Measurements from ENCODE around the gene RTN4RL1. TPM values are rescaled to one million over a fixed set of nuclear protein-coding genes. Genes with fewer than 3 reads are reported as not detected.

Gene RTN4RL1
- total RNA-seq, 1 donor, result 1.1 TPM

DNA sequence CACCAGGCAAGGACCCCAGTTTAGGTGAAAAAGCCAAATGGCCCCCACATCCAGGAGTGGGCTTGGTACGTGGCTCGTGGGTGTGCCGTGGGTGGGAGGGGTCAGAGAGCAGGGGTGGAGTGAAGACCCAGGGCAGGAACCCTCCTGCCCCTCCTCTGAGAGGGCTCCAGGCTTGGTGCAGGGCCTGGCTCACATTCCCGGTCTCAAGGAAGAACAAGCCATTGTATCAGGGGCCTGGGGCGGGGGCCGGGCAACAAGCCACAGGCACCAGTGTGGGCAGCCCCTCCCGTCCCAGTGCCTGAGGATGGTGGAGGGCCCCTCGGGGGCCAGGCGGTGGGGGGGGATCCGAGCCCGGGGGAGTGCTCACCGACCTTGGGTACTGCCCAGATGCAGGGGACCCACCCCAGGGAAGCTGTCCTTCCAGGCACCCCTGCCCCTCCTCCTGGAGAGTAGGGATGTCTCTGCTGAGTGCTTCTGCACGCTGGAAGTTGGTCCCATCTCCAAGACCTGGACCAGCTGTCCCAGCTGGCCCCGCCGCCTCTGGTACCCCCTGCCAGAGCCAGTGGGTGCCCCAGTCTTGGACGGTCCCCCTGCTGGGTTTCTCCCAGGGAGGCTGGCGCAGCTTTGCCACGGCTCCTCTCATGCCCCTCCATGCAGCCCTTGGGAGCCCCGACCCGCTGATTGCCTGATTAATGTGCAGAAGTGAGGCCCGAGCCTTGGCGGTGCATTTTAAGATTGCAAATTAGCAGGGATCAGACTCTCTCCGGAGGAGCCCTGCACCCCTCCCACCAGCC, 83.7 kb downstream of the RTN4RL1 start:
- no peak overlapping the region for H3K4me2 ChIP-seq (ENCODE audit: insufficient read depth, low read length)
- H3K4me3 ChIP-seq (ENCODE audit: insufficient read depth, low read length), result no peak overlapping the region
- H3K27me3 ChIP-seq (ENCODE audit: insufficient read depth, low read length), result no peaks in the 10 kb centered on the region
- TF ChIP-seq, protein P1, sequence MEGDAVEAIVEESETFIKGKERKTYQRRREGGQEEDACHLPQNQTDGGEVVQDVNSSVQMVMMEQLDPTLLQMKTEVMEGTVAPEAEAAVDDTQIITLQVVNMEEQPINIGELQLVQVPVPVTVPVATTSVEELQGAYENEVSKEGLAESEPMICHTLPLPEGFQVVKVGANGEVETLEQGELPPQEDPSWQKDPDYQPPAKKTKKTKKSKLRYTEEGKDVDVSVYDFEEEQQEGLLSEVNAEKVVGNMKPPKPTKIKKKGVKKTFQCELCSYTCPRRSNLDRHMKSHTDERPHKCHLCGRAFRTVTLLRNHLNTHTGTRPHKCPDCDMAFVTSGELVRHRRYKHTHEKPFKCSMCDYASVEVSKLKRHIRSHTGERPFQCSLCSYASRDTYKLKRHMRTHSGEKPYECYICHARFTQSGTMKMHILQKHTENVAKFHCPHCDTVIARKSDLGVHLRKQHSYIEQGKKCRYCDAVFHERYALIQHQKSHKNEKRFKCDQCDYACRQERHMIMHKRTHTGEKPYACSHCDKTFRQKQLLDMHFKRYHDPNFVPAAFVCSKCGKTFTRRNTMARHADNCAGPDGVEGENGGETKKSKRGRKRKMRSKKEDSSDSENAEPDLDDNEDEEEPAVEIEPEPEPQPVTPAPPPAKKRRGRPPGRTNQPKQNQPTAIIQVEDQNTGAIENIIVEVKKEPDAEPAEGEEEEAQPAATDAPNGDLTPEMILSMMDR (IDR thresholded peaks at IDR 0.05; ENCODE audit: extremely low read depth, low read depth, low read length), result no peak
- H3K79me2 ChIP-seq (ENCODE audit: insufficient read depth, low read length), result no peaks in the 10 kb centered on the region
- no peaks in the 10 kb centered on the region for H3K9me3 ChIP-seq (ENCODE audit: low read depth, low read length)
- H2AFZ ChIP-seq (ENCODE audit: low read length), result no peak overlapping the region
- no peaks in the 10 kb centered on the region for H4K20me1 ChIP-seq (ENCODE audit: insufficient read depth, low read length)
- no peaks in the 10 kb centered on the region for H3K36me3 ChIP-seq (ENCODE audit: insufficient read depth, low read length)
- DNase-seq (ENCODE audit: insufficient read length, low spot score, missing footprints), result peak; percentile 82
- H3K27ac ChIP-seq (ENCODE audit: low read depth, low read length), result no peak overlapping the region
- no peaks in the 10 kb centered on the region for H3K4me1 ChIP-seq (ENCODE audit: insufficient read depth, low read length)

DNA sequence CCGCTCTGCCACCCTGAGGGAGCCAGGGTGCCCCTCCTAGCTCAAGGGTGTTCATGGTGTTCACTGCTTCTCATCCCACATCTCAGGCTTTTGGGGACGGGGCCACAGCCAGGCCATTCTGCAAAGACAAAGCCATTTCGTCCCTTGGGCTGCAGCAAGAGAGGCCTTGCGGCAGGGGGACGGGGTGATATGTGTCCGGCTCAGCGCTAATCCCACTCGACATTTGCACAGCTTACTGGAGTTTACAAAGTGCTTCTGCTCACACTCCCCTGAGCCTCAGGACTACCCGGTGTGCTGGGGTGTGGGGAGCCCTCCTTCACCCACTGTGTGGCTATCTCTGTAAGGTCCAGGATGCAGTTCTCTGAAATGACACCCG, 84.3 kb downstream of the RTN4RL1 start:
- no peak overlapping the region for H3K4me2 ChIP-seq (ENCODE audit: insufficient read depth, low read length)
- H3K9me3 ChIP-seq (ENCODE audit: low read depth, low read length), result no peaks in the 10 kb centered on the region
- H3K79me2 ChIP-seq (ENCODE audit: insufficient read depth, low read length), result no peaks in the 10 kb centered on the region
- no peak overlapping the region for H3K27ac ChIP-seq (ENCODE audit: low read depth, low read length)
- DNase-seq (ENCODE audit: insufficient read length, low spot score, missing footprints), result peak; percentile 80
- no peak overlapping the region for H3K4me3 ChIP-seq (ENCODE audit: insufficient read depth, low read length)
- H2AFZ ChIP-seq (ENCODE audit: low read length), result no peak overlapping the region
- TF ChIP-seq, protein P1 (IDR thresholded peaks at IDR 0.05; ENCODE audit: extremely low read depth, low read depth, low read length), result no peak
- H3K27me3 ChIP-seq (ENCODE audit: insufficient read depth, low read length), result no peaks in the 10 kb centered on the region
- H3K4me1 ChIP-seq (ENCODE audit: insufficient read depth, low read length), result no peaks in the 10 kb centered on the region
- H4K20me1 ChIP-seq (ENCODE audit: insufficient read depth, low read length), result no peaks in the 10 kb centered on the region
- H3K36me3 ChIP-seq (ENCODE audit: insufficient read depth, low read length), result no peaks in the 10 kb centered on the region

DNA sequence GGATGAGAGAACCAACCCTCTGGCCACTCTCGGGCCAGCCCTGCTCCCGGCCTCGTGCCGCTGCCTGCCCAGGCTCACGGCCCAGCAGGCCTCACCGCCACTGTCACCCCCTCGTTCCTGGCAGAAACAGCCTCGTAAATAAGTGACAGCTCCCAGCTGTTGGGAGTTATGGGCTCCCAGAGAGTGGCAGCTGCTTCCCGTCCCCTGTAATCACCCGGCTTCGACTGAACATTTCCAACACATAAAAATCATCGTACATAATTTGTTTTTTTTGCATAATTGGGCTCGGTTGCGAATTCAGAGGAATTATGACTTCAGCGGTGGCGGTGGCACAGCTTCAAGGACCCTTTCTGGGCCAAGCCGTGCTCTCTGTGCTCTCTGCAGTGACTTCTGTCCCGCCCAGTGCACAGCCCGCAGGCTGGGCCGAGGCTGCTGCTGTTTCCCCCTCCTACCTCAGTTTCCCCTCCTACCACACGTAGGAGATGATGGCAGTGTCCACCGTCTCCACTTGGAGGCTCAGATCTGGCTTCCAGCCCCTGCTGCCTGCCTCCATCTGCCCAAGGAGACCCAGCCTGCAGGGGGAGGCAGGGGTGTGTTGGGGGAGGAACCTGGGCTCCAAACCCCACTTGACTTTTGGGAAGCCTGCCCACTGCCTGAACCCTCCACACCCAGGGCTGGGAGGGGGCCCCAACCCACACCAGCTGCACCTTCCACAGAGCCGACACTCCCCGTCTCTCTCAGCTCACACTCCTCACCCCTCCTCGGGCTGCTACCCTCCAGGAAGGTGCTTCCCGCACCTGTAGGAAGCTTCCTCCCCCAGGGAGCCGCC, 84.9 kb downstream of the RTN4RL1 start:
- no peaks in the 10 kb centered on the region for H4K20me1 ChIP-seq (ENCODE audit: insufficient read depth, low read length)
- no peak overlapping the region for H3K4me3 ChIP-seq (ENCODE audit: insufficient read depth, low read length)
- no peak overlapping the region for H3K4me2 ChIP-seq (ENCODE audit: insufficient read depth, low read length)
- peak; percentile 71 for DNase-seq (ENCODE audit: insufficient read length, low spot score, missing footprints)
- H3K9me3 ChIP-seq (ENCODE audit: low read depth, low read length), result no peaks in the 10 kb centered on the region
- H3K36me3 ChIP-seq (ENCODE audit: insufficient read depth, low read length), result no peaks in the 10 kb centered on the region
- H3K27ac ChIP-seq (ENCODE audit: low read depth, low read length), result no peak overlapping the region
- no peaks in the 10 kb centered on the region for H3K4me1 ChIP-seq (ENCODE audit: insufficient read depth, low read length)
- H2AFZ ChIP-seq (ENCODE audit: low read length), result no peak overlapping the region
- TF ChIP-seq, protein P1 (IDR thresholded peaks at IDR 0.05; ENCODE audit: extremely low read depth, low read depth, low read length), result no peak
- H3K27me3 ChIP-seq (ENCODE audit: insufficient read depth, low read length), result no peaks in the 10 kb centered on the region
- no peaks in the 10 kb centered on the region for H3K79me2 ChIP-seq (ENCODE audit: insufficient read depth, low read length)

DNA sequence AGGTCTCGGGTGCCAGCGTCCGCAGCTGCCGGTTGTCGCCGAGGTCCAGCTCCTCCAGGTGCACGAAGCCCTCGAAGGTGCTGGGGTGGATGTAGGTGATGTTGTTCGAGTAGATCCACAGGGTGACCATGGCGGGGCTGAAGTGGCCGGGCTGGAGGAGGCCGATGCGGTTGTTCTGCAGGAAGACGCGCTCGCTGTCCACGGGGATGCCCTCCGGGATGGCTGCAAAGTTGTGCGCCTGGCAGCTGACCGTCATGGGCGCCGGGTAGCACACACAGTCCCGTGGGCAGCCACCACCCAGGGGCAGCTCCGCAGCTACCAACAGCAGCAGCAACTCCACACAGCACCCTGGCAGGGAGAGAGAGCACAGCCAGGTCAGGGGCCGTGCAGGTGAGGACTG, 87.7 kb downstream of the RTN4RL1 start:
- H3K36me3 ChIP-seq (ENCODE audit: insufficient read depth, low read length), result no peaks in the 10 kb centered on the region
- TF ChIP-seq, protein P1 (IDR thresholded peaks at IDR 0.05; ENCODE audit: extremely low read depth, low read depth, low read length), result no peak
- DNase-seq (ENCODE audit: insufficient read length, low spot score, missing footprints), result no peak

More for the DNA sequence above, 87.7 kb downstream of the RTN4RL1 start:
- Histone ChIP-seq H3K27me3 (ENCODE audit: insufficient read depth, low read length) (no peaks in the 10 kb centered on the region), H3K9me3 (ENCODE audit: low read depth, low read length) (no peaks in the 10 kb centered on the region), H3K79me2 (ENCODE audit: insufficient read depth, low read length) (no peaks in the 10 kb centered on the region), H3K27ac (ENCODE audit: low read depth, low read length) (no peak overlapping the region), H4K20me1 (ENCODE audit: insufficient read depth, low read length) (no peaks in the 10 kb centered on the region), H3K4me2 (ENCODE audit: insufficient read depth, low read length) (no peak overlapping the region), H2AFZ (ENCODE audit: low read length) (no peak overlapping the region), H3K4me1 (ENCODE audit: insufficient read depth, low read length) (no peaks in the 10 kb centered on the region), H3K4me3 (ENCODE audit: insufficient read depth, low read length) (no peak overlapping the region)
